Activated CD4-positive, alpha-beta T cell treated with anti-CD3 and anti-CD28 coated beads, Interleukin-2, amount 10 ng/mL, durations not matched to agents 24 days and 14 days (primary cell): ENCODE results near the gene ZG16B. TPM values are rescaled to one million over a fixed set of nuclear protein-coding genes. Genes with fewer than 3 reads are reported as not detected.

Source experiments
- DNase-seq: peaks from one replicate; pipeline ENCODE4 v3.0.0; 2022
- H3K27ac Mint-ChIP-seq: one replicate; pipeline ENCODE4 v1.8.0; 2022; ENCODE audit warnings: mild to moderate bottlenecking, mixed read lengths
- H3K27me3 Mint-ChIP-seq: one replicate; pipeline ENCODE4 v1.8.0; 2022; ENCODE audit warnings: mixed read lengths
- H3K36me3 Mint-ChIP-seq: one replicate; pipeline ENCODE4 v1.8.0; 2022; ENCODE audit warnings: low read depth, mild to moderate bottlenecking, mixed read lengths
- H3K4me1 Mint-ChIP-seq: one replicate; pipeline ENCODE4 v1.8.0; 2021; ENCODE audit warnings: mixed read lengths
- H3K4me3 Mint-ChIP-seq: one replicate; pipeline ENCODE4 v1.8.0; 2022; ENCODE audit warnings: mild to moderate bottlenecking, moderate library complexity, mixed read lengths
- H3K9me3 Mint-ChIP-seq: one replicate; pipeline ENCODE4 v1.8.0; 2021; ENCODE audit warnings: mixed read lengths
- intact Hi-C: fragments of 100-400 bp; cut with micrococcal nuclease; formaldehyde crosslinking; loops from one replicate; pipeline ENCODE4 v1.15.1; 2023
- total RNA-seq: library from RNA; stranded (reverse); gene quantifications from 2 replicates; pipeline ENCODE4 v1.2.3, GENCODE V29; 2022

Gene ZG16B
- total RNA-seq, 1 donor from 2014 or later = 9.3 TPM

DNA sequence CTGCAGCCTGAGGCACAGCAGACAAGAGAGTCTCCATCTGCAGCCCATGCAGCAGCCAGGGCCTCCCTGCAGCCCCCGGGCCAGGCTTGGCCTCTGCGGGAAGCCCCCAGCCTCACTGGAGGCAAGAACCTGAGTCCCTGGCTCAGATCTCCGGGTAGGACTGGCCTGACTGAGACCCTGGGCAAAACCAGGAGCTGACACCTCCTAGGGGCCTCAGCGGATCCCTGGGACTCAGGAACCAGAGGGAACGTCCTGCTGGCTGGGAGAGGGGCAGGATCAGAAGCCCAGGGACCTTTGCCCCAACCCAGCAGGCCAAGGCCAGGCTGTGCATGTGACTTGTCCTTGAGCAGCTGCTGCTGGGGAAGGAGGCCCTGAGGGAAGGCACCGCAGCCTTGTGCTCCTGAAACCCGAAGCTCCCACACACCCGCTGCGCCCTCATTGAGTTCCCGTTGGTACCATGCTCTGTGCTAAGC, 14.8 kb upstream of the ZG16B start:
- DNase-seq = no peak
- Mint-ChIP-seq H3K4me1 (no peaks in the 10 kb centered on the region), H3K36me3 (no peaks in the 10 kb centered on the region), H3K9me3 (no peaks in the 10 kb centered on the region), H3K4me3 (no peak overlapping the region), H3K27ac (no peak overlapping the region), H3K27me3 (no peaks in the 10 kb centered on the region)
- intact Hi-C loops = no loop called here

DNA sequence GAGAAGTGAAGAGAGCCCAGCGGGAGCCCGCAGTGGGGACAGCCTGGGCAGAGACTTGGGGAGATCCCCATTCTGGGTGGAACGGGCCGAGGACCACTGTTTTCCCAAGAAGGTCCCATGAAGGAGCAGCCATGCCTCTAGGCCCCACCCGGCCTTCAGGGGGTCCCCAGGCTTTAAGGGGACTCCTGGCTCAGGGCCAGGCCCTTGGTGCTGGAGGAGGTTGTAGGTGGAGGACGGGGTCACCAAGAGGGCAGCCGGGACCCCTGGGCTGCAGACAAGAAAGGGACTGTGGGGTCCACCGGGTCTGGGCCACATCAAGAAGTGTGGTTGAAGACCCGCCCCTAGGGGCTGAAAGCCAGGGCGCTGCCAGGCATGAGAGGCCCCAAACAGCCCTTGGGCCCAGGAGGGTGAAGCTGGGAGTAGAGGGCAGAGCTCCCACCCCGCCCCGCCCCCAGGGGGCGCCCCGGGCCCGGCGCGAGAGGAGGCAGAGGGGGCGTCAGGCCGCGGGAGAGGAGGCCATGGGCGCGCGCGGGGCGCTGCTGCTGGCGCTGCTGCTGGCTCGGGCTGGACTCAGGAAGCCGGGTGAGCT, 13.3 kb upstream of the ZG16B start, which contains the start of gene PRSS21:
PRSS21 (plus strand) TSS at position 487 of the 589 bp plus-strand sequence; CDS start at position 519, 32 bp downstream.
- intact Hi-C loops = no loop called here
- Mint-ChIP-seq H3K27ac (peak within 1 kb of the TSS; percentile 29), H3K36me3 (no peaks in the 10 kb centered on the region), H3K4me1 (no peaks in the 10 kb centered on the region), H3K4me3 (peak within 1 kb of the TSS; percentile 55), H3K27me3 (peaks cover under 1% of the 10 kb centered on the region), H3K9me3 (no peaks in the 10 kb centered on the region)
- DNase-seq = peak; percentile 75

DNA sequence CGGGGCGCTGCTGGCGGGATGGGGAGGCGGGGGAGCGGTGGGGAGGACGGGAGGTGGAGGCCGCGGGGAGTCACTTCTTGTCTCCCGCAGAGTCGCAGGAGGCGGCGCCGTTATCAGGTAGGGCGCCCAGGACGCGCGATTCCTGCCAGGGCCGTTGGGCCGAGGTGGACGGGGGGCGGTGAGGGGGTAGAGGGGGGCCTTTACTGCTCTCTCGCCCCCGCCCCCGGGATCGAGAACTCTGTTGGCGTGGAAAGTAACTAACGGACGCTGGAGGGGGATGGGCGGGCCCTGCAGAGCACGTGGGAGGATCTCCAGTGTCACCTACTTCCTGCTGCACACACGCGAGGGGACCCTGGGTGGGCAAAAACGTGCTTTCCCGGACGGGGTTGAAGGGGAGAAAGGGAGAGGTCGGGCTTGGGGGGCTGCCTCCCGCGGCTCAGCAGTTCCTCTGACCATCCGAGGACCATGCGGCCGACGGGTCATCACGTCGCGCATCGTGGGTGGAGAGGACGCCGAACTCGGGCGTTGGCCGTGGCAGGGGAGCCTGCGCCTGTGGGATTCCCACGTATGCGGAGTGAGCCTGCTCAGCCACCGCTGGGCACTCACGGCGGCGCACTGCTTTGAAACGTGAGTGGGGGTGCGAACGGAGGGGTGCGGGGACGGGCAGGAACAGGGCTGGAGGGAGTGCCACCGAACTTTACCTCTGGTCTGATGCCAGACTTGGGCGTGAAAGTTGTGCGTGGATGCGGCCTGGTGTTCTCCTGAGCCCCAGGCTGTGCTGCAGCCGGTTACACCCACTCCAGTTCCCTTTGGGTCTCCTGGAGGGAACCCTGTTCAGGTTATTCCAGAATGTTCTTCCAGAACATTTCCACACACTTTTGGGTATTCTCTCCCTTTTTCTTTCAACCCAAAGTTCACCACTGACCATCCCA, 12.5 kb upstream of the ZG16B start:
- Mint-ChIP-seq H3K27ac (peak overlapping the region; percentile 29), H3K9me3 (no peaks in the 10 kb centered on the region), H3K4me1 (no peaks in the 10 kb centered on the region), H3K4me3 (peak overlapping the region; percentile 55), H3K36me3 (no peaks in the 10 kb centered on the region), H3K27me3 (peaks cover 1% of the 10 kb centered on the region)
- DNase-seq = no peak
- intact Hi-C loops = no loop called here

DNA sequence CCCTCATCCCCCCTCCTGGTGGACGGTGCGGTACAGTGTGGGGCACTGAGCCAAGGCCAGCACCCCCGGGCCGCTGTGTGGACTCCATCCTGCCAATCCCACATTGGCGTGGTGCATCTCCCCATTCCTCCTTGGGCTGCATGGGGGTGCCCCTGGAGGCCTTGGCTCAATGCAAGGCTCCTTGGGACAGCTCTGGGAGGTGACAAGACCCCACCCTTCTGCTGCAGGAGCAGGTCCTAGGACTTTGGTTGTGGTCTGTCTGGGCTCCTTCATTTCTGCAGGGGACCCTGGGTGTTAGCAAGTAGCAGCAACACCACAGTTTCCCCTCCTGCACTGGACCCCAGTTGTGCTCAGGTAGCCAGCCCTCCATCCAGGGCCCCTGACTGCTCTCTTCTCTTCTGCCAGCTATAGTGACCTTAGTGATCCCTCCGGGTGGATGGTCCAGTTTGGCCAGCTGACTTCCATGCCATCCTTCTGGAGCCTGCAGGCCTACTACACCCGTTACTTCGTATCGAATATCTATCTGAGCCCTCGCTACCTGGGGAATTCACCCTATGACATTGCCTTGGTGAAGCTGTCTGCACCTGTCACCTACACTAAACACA, 11.7 kb upstream of the ZG16B start:
- no peak overlapping the region for H3K4me3 Mint-ChIP-seq
- H3K36me3 Mint-ChIP-seq = no peaks in the 10 kb centered on the region
- intact Hi-C loops = no loop called here
- no peak for DNase-seq
- H3K27me3 Mint-ChIP-seq = peaks cover 1% of the 10 kb centered on the region
- H3K9me3 Mint-ChIP-seq = no peaks in the 10 kb centered on the region
- H3K27ac Mint-ChIP-seq = peak overlapping the region; percentile 43
- H3K4me1 Mint-ChIP-seq = no peaks in the 10 kb centered on the region

DNA sequence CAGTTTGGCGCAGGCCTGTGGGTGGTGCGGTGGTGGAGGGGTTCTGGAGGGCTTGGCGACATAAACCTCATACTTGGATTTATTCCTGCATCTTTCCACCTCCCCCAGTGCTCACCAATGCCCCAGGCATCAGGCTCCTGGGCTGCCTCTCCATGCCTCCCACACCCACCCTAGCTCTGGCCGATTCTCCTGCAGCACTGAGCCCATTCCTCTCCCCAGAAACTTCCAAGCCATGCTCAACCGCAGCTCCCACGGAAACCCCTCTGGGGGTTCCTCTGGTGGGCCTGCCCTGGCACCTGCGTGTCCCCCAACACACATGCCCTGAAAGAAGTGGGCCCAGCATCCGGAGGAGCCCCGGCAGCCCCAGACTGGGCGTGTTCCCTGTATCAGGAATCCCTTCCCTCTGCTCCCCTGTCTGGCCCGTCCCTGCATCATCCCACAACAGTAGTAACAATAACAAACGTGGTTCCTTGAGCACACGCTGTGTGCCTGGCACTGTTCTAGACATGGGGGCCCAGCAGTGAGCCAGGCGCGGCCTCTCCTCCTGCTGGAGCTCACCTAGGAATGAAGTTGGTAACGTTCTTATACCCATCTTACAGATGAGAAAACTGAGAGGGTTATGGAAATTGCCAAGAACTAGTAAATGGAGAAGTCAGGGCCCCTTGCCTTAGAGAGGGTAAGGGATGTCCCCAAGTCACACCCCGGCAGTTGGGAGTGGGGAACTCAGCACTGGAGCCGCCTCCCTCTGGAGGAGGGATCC, 10.7 kb upstream of the ZG16B start:
- Mint-ChIP-seq H3K27ac (no peak overlapping the region), H3K9me3 (no peaks in the 10 kb centered on the region), H3K4me3 (no peak overlapping the region), H3K4me1 (no peaks in the 10 kb centered on the region), H3K27me3 (peaks cover 1% of the 10 kb centered on the region), H3K36me3 (no peaks in the 10 kb centered on the region)
- no peak for DNase-seq
- intact Hi-C loops = no loop called here

DNA sequence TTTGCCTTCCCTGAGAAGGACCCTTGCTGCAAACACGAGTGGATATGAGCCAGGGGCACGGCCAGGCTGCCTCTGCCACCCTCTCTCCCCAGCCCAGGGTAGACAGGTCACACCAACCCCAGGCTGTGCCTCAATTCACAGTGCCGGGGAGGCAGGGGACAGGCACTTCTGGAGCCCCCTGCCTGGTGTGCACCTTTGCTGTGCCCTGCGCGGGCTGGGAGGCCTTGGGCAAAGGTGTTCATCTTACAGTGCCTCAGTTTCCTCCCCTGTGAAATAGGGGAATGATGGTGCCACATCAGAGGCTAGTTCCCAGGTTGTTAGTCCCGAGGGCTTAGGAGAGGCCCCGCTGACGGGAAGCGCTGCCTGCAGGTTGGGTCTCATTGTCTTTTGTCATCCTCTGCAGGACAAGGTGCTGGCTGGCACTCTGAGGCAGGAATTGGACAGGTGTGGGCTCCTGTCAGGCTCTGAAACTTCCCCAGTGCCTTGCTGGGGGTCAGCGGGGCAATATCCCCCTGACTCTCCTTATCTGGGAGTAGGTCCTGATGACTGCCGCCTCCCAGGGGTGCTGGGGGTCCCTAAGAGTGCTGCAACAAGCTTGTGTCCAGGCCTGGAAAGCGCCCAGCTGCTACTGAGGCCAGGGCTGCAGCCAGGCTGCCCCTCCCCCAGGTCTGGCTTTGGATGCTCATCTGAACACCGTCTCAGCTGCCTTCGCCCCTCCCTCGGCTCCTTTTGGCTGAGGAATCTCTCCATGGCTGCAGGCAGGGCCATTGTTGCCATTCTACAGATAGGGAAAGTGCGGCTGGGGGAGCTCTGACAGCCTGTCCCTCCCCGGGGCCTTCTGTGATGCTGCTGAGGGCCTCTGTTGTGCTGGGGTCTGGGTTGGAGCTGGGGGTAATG, 9.9 kb upstream of the ZG16B start:
- Mint-ChIP-seq H3K4me1 (no peaks in the 10 kb centered on the region), H3K27ac (no peak overlapping the region), H3K4me3 (no peak overlapping the region), H3K27me3 (peaks cover 1% of the 10 kb centered on the region), H3K9me3 (no peaks in the 10 kb centered on the region), H3K36me3 (no peaks in the 10 kb centered on the region)
- no peak for DNase-seq
- intact Hi-C loops = no loop called here

- Mint-ChIP-seq H3K4me1 (no peaks in the 10 kb centered on the region), H3K9me3 (no peaks in the 10 kb centered on the region), H3K4me3 (no peak overlapping the region), H3K27ac (no peak overlapping the region), H3K36me3 (no peaks in the 10 kb centered on the region), H3K27me3 (peaks cover 1% of the 10 kb centered on the region)
- DNase-seq = no peak
- intact Hi-C loops = no loop called here
These were observed 9.1 kb upstream of the ZG16B start for GRCh38 chr16:2820836-2821486.

- intact Hi-C loops = no loop called here
- H3K36me3 Mint-ChIP-seq = no peaks in the 10 kb centered on the region
These were observed 8.5 kb upstream of the ZG16B start for GRCh38 chr16:2821487-2822157.

DNA sequence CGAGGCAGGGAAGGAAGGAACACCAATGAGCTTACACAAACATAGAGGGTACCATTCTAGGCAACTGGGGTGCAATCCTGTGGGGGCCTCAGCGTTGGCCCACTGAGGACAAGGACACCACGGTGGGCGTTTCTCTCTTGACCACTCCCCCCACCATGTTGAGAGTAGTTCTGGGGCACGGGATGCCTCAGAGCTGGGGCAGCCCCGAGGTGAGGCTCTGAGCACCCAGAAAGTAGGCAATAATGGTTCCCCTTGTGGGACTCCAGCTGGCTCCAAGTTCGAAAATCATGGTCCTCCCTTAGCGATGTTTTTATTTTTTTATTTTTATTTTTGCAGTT, 8.0 kb upstream of the ZG16B start:
- intact Hi-C loops = no loop called here
- no peak overlapping the region for H3K27ac Mint-ChIP-seq
- no peak overlapping the region for H3K4me3 Mint-ChIP-seq

More at GRCh38 chr16:2821487-2822157, 8.5 kb upstream of the ZG16B start:
- no peaks in the 10 kb centered on the region for H3K4me1 Mint-ChIP-seq
- no peak overlapping the region for H3K4me3 Mint-ChIP-seq
- H3K27ac Mint-ChIP-seq = no peak overlapping the region
- DNase-seq = no peak
- no peaks in the 10 kb centered on the region for H3K9me3 Mint-ChIP-seq
- peaks cover 1% of the 10 kb centered on the region for H3K27me3 Mint-ChIP-seq

GRCh38 chr16:2822496-2822895, 7.6 kb upstream of the ZG16B start:
- no peaks in the 10 kb centered on the region for H3K9me3 Mint-ChIP-seq
- H3K4me1 Mint-ChIP-seq = no peaks in the 10 kb centered on the region
- H3K27me3 Mint-ChIP-seq = peaks cover 1% of the 10 kb centered on the region
- H3K4me3 Mint-ChIP-seq = no peak overlapping the region
- H3K36me3 Mint-ChIP-seq = no peaks in the 10 kb centered on the region
- no peak for DNase-seq
- intact Hi-C loops = no loop called here
- no peak overlapping the region for H3K27ac Mint-ChIP-seq

More for the DNA sequence above, 8.0 kb upstream of the ZG16B start:
- Mint-ChIP-seq H3K27me3 (peaks cover 1% of the 10 kb centered on the region), H3K9me3 (no peaks in the 10 kb centered on the region), H3K36me3 (no peaks in the 10 kb centered on the region), H3K4me1 (no peaks in the 10 kb centered on the region)
- DNase-seq = no peak

DNA sequence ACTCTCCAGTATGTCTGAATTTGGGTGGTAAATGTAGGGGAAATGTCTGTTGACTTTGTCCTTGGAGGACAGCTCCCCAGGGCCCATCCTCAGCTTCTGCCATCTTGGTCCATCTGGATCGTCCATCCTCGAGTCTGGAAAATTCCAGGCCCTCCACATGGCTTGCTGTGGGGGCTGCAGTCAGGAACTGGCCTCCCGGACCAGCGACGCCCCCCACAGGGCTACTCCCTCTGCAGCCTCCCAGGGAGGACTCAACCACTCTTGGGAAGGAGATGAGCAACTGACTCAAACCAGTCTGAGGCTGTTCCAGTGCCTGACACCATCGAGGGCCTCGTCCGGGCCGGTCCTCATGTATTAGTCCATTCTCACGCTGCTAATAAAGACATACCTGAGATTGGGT, 5.5 kb upstream of the ZG16B start:
- Mint-ChIP-seq H3K27me3 (peaks cover 1% of the 10 kb centered on the region), H3K27ac (peak overlapping the region; percentile 16)
- intact Hi-C loops = no loop called here

DNA sequence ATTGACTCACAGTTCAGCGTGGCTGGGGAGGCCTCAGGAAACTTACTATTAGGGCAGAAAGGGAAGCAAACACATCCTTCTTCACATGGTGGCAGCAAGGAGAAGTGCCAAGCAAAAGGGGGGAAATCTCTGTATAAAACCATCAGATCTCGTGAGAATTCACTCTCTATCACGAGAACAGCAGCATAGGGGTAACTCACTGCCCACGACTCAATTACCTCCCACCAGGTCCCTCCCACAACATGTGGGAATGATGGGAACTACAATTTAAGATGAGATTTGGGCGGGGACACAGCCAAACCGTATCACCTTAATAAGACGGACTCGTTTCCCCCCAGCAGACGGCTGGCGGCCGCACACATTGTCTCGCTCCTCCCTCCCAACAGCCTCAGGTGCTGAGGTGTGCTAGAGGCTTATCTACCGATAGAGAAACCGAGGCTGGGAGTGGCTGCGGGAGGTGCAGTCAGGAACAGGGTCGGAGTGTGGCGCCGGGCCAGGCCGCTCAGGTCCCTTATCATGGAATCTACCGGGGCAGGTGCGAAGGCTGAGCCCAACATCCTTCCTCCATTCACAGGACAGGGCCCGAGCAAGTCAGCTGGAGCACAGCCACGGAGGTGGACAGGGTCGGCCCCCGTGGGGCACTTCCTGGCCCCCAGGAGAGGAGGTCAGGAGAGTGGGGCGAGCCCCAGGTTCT, 4.9 kb upstream of the ZG16B start:
- DNase-seq = no peak
- Mint-ChIP-seq H3K4me3 (no peak overlapping the region), H3K27me3 (peaks cover 1% of the 10 kb centered on the region), H3K4me1 (peaks cover 3% of the 10 kb centered on the region), H3K9me3 (no peaks in the 10 kb centered on the region), H3K36me3 (no peaks in the 10 kb centered on the region), H3K27ac (peak overlapping the region; percentile 16)
- intact Hi-C loops = no loop called here

More for the DNA sequence above, 5.5 kb upstream of the ZG16B start:
- no peak for DNase-seq
- Mint-ChIP-seq H3K4me1 (no peaks in the 10 kb centered on the region), H3K4me3 (no peak overlapping the region), H3K36me3 (no peaks in the 10 kb centered on the region), H3K9me3 (no peaks in the 10 kb centered on the region)
